ENCODE measurements around the gene DLG2.

GRCh38 chr11:84241343-84242131 lies 1385.6 kb downstream of the DLG2 start:
- TF ChIP-seq CTCF (IDR thresholded peaks at IDR 0.05) = no peak
- TF ChIP-seq POLR2A (IDR thresholded peaks at IDR 0.05) = no peak
- no peak for TF ChIP-seq POLR2AphosphoS5 (IDR thresholded peaks at IDR 0.05)
- no peak for TF ChIP-seq EP300 (IDR thresholded peaks at IDR 0.05)

Data from suprapubic skin (tissue), 4 donors.